ENCODE data around the gene B4GALNT4. TPM values are rescaled to one million over a fixed set of nuclear protein-coding genes. Genes with fewer than 3 reads are reported as not detected.

B4GALNT4 gene
- total and polyA plus RNA-seq, 2 of the 13 experiments (the other 11 are each of a cell fraction or from before 2014, with no cell fraction given): 30.5 to 50.1 TPM

DNA sequence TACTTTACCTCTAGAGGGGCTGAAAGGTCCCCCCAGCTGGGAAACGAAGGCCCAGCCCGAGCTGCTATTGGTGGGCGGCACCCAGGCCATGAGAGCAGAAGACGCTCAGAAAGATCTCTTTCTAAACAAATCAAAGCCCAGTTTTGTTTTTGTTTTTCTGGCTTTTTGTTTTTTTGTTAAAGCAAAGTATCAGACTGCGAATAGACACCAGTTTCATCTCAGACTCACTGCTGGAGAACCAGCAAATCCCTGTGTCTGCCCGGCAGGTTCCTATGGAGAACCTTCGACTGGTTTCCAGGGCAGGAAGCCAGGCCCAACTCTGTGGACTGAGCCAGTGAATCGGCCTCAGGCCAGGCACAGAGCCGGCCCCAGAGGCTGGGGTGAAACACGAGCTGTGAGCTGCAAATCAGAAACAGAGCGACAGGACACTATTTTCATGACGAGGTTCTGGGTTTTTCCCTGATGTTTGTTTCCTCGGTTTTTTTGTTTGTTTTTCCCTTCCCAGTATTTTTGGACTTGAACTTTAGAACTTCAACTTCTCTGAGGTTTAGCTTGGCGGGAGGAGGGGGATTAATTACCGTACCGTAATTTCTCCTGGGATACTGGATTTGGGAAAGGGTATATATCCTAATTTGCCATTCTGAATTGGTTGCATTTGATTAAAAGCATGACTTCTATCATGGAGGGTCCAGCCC, 16.0 kb upstream of the B4GALNT4 start (continued):
- TF ChIP-seq, protein P1, sequence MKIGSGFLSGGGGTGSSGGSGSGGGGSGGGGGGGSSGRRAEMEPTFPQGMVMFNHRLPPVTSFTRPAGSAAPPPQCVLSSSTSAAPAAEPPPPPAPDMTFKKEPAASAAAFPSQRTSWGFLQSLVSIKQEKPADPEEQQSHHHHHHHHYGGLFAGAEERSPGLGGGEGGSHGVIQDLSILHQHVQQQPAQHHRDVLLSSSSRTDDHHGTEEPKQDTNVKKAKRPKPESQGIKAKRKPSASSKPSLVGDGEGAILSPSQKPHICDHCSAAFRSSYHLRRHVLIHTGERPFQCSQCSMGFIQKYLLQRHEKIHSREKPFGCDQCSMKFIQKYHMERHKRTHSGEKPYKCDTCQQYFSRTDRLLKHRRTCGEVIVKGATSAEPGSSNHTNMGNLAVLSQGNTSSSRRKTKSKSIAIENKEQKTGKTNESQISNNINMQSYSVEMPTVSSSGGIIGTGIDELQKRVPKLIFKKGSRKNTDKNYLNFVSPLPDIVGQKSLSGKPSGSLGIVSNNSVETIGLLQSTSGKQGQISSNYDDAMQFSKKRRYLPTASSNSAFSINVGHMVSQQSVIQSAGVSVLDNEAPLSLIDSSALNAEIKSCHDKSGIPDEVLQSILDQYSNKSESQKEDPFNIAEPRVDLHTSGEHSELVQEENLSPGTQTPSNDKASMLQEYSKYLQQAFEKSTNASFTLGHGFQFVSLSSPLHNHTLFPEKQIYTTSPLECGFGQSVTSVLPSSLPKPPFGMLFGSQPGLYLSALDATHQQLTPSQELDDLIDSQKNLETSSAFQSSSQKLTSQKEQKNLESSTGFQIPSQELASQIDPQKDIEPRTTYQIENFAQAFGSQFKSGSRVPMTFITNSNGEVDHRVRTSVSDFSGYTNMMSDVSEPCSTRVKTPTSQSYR (CRISPR knock-in tag; IDR thresholded peaks at IDR 0.05; ENCODE audit: borderline replicate concordance): peak; percentile 53; the same call in 1 of the 2 replicates
- TF ChIP-seq, protein P2, sequence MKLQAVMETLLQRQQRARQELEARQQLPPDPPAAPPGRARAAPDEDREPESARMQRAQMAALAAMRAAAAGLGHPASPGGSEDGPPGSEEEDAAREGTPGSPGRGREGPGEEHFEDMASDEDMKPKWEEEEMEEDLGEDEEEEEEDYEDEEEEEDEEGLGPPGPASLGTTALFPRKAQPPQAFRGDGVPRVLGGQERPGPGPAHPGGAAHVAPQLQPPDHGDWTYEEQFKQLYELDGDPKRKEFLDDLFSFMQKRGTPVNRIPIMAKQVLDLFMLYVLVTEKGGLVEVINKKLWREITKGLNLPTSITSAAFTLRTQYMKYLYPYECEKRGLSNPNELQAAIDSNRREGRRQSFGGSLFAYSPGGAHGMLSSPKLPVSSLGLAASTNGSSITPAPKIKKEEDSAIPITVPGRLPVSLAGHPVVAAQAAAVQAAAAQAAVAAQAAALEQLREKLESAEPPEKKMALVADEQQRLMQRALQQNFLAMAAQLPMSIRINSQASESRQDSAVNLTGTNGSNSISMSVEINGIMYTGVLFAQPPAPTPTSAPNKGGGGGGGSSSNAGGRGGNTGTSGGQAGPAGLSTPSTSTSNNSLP (IDR thresholded peaks at IDR 0.05; ENCODE audit: low read depth, low read length): 0 out of 2 replicates have a peak, but pooled peaks have one; percentile 9
- TF ChIP-seq, protein P3, sequence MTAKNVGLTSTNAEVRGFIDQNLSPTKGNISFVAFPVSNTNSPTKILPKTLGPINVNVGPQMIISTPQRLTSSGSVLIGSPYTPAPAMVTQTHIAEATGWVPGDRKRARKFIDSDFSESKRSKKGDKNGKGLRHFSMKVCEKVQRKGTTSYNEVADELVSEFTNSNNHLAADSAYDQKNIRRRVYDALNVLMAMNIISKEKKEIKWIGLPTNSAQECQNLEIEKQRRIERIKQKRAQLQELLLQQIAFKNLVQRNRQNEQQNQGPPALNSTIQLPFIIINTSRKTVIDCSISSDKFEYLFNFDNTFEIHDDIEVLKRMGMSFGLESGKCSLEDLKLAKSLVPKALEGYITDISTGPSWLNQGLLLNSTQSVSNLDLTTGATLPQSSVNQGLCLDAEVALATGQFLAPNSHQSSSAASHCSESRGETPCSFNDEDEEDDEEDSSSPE (CRISPR knock-in tag; IDR thresholded peaks at IDR 0.05): peak; percentile 54
- TF ChIP-seq ZNF12 (CRISPR knock-in tag; IDR thresholded peaks at IDR 0.05): peak; percentile 23; the same call in 1 of the 2 replicates
- TF ChIP-seq, protein P4, sequence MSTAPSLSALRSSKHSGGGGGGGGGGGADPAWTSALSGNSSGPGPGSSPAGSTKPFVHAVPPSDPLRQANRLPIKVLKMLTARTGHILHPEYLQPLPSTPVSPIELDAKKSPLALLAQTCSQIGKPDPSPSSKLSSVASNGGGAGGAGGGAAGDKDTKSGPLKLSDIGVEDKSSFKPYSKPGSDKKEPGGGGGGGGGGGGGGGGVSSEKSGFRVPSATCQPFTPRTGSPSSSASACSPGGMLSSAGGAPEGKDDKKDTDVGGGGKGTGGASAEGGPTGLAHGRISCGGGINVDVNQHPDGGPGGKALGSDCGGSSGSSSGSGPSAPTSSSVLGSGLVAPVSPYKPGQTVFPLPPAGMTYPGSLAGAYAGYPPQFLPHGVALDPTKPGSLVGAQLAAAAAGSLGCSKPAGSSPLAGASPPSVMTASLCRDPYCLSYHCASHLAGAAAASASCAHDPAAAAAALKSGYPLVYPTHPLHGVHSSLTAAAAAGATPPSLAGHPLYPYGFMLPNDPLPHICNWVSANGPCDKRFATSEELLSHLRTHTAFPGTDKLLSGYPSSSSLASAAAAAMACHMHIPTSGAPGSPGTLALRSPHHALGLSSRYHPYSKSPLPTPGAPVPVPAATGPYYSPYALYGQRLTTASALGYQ (CRISPR knock-in tag; IDR thresholded peaks at IDR 0.05): peak; percentile 32; the same call in 1 of the 2 replicates
- TF ChIP-seq, protein P5, sequence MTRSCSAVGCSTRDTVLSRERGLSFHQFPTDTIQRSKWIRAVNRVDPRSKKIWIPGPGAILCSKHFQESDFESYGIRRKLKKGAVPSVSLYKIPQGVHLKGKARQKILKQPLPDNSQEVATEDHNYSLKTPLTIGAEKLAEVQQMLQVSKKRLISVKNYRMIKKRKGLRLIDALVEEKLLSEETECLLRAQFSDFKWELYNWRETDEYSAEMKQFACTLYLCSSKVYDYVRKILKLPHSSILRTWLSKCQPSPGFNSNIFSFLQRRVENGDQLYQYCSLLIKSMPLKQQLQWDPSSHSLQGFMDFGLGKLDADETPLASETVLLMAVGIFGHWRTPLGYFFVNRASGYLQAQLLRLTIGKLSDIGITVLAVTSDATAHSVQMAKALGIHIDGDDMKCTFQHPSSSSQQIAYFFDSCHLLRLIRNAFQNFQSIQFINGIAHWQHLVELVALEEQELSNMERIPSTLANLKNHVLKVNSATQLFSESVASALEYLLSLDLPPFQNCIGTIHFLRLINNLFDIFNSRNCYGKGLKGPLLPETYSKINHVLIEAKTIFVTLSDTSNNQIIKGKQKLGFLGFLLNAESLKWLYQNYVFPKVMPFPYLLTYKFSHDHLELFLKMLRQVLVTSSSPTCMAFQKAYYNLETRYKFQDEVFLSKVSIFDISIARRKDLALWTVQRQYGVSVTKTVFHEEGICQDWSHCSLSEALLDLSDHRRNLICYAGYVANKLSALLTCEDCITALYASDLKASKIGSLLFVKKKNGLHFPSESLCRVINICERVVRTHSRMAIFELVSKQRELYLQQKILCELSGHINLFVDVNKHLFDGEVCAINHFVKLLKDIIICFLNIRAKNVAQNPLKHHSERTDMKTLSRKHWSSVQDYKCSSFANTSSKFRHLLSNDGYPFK (CRISPR knock-in tag; IDR thresholded peaks at IDR 0.05; ENCODE audit: borderline replicate concordance): no peak; the same call in 1 of the 2 replicates
- TF ChIP-seq, protein P6, sequence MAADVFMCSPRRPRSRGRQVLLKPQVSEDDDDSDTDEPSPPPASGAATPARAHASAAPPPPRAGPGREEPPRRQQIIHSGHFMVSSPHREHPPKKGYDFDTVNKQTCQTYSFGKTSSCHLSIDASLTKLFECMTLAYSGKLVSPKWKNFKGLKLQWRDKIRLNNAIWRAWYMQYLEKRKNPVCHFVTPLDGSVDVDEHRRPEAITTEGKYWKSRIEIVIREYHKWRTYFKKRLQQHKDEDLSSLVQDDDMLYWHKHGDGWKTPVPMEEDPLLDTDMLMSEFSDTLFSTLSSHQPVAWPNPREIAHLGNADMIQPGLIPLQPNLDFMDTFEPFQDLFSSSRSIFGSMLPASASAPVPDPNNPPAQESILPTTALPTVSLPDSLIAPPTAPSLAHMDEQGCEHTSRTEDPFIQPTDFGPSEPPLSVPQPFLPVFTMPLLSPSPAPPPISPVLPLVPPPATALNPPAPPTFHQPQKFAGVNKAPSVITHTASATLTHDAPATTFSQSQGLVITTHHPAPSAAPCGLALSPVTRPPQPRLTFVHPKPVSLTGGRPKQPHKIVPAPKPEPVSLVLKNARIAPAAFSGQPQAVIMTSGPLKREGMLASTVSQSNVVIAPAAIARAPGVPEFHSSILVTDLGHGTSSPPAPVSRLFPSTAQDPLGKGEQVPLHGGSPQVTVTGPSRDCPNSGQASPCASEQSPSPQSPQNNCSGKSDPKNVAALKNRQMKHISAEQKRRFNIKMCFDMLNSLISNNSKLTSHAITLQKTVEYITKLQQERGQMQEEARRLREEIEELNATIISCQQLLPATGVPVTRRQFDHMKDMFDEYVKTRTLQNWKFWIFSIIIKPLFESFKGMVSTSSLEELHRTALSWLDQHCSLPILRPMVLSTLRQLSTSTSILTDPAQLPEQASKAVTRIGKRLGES (CRISPR knock-in tag; IDR thresholded peaks at IDR 0.05; ENCODE audit: borderline replicate concordance): no peak
- TF ChIP-seq, protein P7, sequence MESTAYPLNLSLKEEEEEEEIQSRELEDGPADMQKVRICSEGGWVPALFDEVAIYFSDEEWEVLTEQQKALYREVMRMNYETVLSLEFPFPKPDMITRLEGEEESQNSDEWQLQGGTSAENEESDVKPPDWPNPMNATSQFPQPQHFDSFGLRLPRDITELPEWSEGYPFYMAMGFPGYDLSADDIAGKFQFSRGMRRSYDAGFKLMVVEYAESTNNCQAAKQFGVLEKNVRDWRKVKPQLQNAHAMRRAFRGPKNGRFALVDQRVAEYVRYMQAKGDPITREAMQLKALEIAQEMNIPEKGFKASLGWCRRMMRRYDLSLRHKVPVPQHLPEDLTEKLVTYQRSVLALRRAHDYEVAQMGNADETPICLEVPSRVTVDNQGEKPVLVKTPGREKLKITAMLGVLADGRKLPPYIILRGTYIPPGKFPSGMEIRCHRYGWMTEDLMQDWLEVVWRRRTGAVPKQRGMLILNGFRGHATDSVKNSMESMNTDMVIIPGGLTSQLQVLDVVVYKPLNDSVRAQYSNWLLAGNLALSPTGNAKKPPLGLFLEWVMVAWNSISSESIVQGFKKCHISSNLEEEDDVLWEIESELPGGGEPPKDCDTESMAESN (CRISPR knock-in tag; conservative IDR thresholded peaks at IDR 0.05): 0 out of 2 replicates have a peak, but pooled peaks have one; percentile 36
